ENCODE results near the gene ATP1A4.
"Not testable (repeated sequence)": the region's sequence is repeated elsewhere in the genome, so short reads cannot be mapped to it uniquely, and the experiment has no call there.

The ATP1A4 gene

DNA sequence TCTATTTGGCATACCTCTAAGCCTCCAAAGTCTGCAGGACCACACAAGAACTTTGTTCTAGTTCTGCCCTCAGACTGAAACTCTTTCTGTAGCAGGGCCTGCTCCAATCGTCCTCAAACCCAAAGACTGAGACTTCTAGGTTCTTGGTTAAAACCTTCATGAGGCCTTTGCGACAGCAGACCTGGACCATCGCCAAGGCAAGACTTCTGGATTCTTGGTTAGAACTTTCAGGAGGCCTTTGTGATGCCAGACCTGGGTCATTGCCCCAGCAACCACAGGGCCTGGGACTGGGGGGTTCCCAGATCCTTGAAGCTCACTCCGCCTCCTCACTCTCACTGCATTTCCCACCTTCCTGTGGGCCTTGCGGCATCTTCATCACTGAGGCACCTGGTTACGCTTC lies at the start of gene ATP1A4:
Gene ATP1A4 (plus strand): TSS at position 301 of the 400 bp plus-strand sequence. CDS start 438 bp downstream, outside the sequence.
- in situ Hi-C loops (cut with MboI; ENCODE audit: low sequenced_read_pairs), result no loop called here

DNA sequence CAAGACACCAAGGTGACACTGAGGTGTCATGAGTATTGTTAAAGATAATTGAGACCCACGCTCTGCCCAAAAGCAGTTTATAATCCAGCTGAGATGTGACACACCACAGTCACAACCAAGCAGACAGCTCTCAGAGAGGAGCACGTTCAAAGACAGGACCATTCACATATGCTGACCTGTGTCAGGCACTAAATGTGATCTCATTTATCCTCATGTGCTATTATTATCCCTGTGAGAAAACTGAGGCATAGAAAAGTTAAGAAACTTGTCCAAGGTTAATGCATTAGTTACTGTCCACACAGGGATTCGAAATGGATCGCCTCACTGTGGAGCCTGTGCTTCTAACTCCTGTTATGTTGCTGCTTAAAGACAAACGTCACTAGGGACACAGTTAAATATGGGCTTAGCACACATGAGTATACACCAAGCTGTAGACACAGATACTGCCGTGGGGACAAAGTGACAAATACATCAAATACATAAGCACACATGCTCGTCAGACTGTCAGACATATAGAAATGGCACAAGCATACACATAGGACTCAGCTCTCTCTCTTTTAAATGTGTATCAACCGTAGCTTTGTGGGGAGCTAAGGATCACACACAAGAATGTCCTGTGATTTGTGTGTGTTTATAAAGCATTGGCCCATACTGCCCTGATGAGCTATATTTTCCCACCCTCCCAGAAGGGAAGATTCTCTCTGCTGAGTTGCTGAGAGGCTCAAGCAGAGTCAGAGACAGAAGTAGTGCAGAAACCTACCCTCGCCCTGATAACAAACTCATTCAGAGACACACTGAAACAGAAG lies 49.5 kb upstream of the ATP1A4 start:
- in situ Hi-C loops (cut with MboI; ENCODE audit: low sequenced_read_pairs), result no loop called here

DNA sequence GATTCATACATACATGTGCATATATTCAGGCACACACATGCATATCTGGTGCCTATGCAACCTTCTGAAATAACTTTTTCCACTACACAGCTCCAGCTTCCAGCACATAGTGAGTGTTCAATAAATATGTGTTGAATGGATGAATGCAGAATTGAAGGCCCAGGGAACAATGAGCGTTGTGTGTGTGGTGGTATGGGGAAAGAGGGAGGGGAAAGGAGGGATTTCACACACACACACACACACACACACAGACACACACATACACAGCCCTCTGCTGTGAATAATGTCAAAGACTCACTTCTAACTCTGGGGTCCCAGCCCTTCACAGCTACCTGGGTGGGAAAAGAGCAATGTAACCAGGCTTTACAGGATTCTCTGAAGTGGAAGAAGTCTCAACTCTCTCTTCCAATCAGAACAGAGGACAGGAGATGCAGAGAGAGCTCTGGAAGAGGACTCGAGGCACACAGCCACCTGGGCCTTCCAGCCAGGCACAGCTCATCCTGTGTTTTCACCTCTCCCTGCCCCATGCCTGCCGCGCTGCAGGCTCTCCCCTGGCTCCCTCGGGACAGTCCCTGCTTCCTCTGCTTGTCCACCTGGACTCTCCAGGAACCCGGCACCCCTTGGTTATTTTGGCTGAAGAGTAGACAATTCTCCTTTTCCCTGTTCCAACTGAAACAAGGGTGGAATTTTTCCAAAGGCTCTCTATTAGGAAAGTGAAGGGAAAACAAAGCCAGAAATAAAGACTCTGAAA lies 47.6 kb upstream of the ATP1A4 start:
- in situ Hi-C loops (cut with MboI; ENCODE audit: low sequenced_read_pairs), result no loop called here

DNA sequence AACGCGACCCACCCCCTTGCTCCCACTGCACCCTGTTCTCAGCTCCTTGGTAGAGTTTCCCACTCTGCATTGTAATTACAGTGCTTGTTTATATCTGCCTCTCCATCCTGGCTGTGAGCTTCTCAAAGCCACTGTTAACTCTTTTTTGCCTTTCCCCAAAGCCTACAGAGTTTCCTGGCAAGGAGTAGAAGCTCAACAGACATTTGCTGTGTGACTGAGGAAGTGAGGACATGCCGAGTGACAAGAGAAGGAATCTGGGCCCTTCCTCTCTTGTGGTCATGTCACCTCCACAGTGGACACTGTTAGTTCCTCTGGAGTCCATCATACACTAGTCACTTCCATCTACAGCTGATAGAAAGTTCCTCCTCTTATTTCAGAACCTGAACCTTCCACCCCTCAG lies 46.9 kb upstream of the ATP1A4 start:
- in situ Hi-C loops (cut with MboI; ENCODE audit: low sequenced_read_pairs), result no loop called here

DNA sequence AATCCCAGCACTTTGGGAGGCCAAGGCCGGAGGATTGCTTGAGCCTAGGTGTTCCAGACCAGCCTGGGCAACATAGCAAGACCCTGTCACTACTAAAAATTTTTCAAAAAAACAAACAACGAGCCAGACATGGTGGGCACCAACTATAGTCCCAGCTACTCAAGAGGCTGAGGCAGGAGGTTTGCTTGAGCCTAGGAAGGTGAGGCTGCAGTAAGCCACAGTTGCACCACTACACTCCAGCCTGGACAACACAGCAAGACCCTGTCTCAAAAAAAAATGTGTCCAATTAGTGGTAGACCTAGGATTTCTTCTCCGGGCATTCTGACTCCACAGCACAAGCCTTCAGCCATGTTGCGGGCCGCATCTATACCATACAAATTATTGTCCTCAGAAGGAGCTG lies 46.2 kb upstream of the ATP1A4 start:
- in situ Hi-C loops (cut with MboI; ENCODE audit: low sequenced_read_pairs), result no loop called here

DNA sequence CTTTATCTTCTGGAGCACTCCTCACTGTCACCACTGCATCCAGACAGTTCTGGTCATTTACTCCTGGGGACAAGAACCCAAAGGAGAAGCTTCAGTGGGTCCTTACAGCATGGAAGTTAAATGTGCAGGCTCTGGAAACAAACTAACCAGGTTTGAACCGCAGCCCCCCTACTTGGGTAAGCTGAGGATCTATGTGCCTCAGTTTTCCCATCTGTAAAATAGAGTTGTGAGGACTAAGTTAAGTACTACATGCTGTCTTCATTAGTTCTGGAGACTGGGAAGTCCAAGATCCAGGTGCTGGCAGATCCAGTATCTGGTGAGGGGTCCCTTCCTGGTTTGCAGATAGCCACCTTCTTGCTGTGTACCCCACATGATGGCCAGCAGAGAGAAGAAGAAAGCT lies 43.9 kb upstream of the ATP1A4 start:
- in situ Hi-C loops (cut with MboI; ENCODE audit: low sequenced_read_pairs), result no loop called here

DNA sequence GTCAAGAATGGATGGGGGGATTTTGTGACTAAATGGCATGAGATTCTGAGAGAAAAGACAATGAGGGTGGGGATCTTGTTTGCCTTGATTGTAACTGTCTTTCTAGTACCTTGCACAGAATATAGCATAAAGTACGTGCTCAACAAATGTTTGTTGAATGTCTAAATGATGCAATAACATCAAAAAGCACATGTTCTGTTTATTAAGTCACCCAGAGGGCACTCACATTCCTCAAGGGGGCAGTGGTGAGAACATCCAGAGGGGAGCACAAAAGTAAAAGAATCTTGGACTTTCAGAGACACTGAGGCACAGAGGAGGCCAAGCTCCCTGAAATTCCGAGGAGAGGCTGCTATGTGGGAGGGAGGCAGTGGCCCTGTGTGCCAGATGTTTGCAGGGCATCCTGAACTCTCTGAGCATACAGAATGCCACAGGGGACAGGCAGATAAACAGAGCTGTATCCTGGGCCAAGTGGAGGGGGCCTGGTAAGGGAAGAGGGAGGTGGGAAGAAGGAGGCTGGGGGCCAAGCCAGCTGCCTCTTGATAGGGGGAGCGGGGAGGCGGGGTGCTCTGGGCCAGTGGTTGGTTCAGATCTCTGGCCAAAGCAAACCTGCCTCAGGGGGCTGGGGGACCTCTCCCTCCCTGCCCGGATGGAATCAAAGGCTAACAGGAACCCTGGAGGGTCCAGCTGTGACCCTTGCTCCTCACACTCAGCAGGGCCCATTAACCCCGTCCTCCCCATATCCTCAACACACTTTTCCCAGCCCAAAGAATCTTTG lies 42.3 kb upstream of the ATP1A4 start:
- in situ Hi-C loops (cut with MboI; ENCODE audit: low sequenced_read_pairs), result no loop called here

DNA sequence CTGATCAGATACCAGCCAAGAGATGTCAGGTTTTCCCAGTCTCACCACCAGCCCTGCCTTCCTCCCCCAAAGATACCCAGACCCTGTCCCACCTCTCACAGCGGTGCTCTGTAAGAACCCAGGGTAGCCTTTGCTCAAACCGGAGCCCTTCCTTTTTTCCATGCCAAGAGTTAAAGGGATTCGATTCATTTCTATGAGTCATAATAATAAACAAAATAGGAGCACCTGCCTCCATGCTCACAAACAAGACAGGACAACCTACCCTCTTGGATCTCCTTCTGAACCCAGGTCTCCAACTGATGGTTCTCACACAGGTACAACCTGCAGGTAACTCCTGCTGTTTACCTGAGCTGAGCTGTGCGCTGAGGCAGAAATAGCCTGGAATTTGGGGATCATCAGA lies 41.7 kb upstream of the ATP1A4 start:
- in situ Hi-C loops (cut with MboI; ENCODE audit: low sequenced_read_pairs), result no loop called here

DNA sequence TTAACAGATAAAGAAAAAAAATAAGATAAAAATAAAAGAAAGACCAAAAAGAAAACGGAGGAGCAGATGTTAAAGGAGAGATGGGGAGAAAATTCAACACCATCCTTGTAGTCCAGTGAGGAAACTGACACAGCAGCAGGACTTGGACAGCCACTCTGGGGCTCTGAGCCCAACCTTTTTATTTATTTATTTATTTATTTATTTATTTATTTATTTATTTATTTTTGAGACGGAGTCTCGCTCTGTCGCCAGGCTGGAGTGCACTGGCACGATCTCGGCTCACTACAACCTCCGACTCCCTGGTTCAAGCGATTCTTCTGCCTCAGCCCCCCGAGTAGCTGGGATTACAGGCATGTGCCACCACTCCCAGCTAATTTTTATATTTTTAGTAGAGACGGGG lies 39.9 kb upstream of the ATP1A4 start:
- in situ Hi-C loops (cut with MboI; ENCODE audit: low sequenced_read_pairs), result not testable (repeated sequence)

DNA sequence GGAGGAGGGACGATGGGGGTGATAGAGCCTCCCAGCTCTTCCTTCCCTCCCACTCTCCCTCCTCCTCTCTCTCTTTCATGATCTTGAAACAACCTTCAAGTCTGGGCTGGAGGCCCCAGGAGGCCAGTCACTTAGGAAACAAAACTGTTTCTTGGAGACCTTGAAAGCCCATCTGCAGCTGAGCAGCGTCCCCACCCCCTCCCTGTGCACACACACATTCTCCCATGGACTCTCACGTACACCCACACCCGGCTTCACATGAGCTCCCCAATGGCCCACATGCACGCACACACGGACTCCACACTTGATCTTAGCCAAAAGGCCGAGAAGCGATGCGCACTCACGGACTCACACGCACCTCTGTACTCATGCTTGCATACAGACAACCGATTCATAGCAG lies 39.0 kb upstream of the ATP1A4 start:
- in situ Hi-C loops (cut with MboI; ENCODE audit: low sequenced_read_pairs), result no loop called here

DNA sequence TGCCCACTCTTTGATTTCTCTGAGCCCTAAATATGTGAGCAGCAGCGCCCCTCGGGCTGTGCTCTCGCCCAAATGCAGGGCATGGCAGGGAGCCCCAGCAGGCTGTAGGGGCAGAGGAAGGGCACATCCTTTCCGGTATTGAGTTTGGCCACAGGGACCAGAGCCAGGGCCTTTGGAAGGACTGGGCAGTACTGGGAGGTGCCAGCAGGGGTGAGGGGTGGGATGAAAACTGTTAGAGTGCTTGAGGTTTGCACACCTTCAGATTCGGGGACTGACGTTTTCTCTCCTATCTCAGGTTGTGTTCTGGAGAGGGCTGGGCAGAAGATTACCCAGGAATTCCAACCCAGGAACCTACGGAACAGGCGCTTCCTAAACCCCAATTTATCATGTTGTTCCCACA lies 38.0 kb upstream of the ATP1A4 start:
- in situ Hi-C loops (cut with MboI; ENCODE audit: low sequenced_read_pairs), result no loop called here

DNA sequence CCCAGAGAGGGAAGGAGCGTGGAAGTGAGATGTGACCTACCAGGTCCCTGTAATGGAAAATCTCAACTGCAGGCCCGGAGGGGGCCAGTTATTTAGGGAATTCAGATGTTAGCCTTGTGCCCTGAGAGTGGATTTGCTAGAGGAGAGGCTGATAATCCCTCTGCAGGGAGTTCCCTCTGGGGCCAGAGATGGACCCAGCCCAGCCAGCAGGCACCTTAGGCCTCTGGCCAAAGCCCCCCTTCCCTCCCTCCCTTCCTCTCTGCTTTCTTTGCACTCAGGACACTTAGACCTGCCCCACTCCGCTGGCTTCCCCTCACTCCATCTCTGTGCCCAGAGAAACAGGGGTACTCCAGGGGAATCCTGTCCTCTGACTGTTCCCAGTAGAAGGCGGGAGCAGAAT lies 37.3 kb upstream of the ATP1A4 start:
- in situ Hi-C loops (cut with MboI; ENCODE audit: low sequenced_read_pairs), result no loop called here

DNA sequence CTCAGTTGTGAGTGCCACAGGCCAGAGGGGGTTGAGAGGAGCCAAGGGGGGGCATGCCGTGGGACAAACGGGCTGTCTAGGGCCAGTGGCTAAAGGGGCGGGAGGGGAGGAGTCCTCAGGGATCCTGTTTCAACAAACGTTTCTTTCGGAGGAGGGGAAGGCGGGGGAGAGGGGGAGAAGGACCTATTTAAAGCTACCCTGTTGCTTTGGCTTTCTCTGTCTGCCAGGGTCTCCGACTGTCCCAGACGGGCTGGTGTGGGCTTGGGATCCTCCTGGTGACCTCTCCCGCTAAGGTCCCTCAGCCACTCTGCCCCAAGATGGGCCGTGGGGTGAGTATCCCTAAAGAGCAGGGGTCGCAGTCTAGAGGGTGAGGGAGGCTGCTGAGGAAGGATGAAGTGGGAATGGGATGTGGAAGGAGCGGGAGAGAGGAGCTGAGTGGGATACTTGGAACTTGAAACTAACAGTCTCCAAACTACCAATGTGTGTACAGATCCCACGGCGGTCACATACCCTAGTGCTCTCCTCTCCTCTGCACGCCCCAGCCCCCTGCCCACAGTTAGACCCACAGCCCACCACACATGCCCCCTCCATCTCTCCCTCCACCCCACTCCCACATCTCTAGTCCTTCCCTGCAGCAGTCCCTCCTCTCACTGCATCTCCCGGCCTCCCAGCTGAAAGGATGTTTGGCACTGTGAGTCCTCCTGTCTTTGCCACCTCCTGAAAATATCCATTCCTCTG lies 35.7 kb upstream of the ATP1A4 start, which contains the start of gene ATP1A2:
Gene ATP1A2 (plus strand): TSS at position 215 of the 738 bp plus-strand sequence. CDS start 103 bp downstream, at position 318.
- in situ Hi-C loops (cut with MboI; ENCODE audit: low sequenced_read_pairs), result no loop called here

DNA sequence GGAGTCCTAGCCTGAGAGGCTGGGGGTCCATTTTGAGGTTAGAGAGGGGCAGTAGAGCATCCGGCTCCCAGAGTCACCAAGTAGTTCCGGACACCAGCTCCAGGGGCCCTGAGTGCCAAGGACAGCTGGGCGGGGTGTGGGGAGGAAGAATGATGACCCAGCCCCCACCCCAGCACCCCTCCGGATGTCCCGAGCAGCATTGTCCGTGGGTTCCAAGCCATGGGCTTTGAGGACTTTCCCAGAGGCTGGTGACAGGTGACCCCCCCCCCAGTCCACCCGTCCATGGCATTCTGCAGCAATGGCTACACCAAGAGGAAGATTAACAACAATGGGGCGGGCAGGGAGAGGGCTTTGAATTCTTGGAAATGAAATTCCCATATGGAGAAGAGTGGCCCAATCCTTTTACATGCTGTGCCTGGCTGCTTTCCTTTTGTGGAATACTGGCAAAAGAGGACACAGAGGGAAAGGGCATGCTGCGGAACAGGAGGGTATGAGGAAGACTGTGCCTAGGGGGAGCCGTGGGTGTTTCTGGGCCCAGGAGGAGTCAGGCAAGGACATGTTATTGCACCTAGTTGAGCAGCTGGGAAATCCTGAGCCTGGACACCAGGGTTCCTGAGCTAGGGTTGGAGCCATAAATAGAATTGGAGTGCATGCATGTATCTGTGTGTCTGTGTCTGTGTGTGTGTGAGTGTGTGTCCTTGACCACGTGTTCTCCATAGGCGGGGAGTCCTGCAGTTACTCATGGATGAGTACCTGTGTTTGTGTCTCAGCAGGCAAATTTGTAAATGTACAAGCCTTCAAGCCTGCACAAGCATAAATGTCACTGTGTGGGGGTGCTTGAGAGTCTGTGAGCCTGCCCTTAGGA lies 34.9 kb upstream of the ATP1A4 start:
- in situ Hi-C loops (cut with MboI; ENCODE audit: low sequenced_read_pairs), result no loop called here

DNA sequence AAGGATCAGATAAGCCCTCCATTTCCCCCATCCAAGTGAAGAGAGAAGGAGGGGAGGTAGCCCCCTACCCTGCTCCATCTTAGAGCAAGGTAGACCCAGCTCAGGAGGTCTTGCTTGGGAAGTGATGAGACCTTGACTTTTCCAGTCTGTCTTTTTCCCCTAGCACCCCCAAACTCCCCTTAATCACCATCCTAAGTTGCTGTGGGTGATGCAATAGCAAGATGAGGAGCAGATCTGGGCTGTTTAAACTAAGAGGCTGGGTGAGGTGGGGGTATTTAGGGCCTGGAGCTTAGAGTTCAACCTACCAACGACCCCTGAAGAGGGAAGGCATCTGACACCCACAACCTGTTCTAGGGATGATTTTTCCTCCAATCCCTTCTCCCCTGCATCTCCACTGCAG lies 34.1 kb upstream of the ATP1A4 start:
- in situ Hi-C loops (cut with MboI; ENCODE audit: low sequenced_read_pairs), result no loop called here

DNA sequence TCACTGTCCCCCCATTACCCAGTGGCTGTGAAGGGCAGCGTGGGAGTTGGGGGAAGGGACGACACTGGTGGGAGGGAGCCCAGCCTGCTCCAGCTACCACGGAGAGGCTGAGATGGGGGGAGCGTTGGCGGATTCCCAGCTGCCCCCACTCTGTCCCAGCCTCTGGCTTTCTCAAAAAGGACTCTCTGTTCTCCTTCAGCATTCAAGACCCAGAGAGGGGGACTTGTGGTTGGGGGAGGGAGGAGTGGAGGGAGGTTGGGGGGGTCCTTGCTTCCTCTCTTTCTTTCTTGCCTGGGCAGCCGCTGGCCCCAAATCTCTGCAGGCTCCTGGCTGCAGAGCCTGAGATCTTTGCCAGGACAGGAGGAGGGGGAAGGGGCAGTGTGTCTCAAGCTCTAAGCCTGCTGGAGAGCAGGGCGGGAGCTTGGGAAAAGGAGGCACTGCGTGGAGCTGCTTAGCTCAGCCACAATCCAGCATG lies 33.7 kb upstream of the ATP1A4 start:
- in situ Hi-C loops (cut with MboI; ENCODE audit: low sequenced_read_pairs), result no loop called here

DNA sequence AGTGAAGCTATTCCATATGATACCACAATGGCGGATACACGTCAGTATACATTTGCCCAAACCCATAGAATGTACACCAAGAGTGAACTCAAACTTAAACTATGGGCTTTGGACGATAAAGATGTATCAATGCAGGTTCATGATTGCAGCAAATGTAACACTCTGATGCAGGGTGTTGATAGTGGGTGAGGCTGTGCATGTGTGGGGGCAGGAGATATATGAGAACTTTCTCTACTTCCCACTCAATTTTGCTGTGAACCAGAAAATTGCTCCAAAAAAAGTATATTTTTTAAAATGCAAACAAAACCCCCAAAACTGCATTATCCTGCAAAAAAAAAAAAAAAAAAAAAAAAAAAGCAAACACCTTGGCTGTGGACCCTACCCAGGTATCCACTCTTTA lies 32.5 kb upstream of the ATP1A4 start:
- in situ Hi-C loops (cut with MboI; ENCODE audit: low sequenced_read_pairs), result no loop called here

DNA sequence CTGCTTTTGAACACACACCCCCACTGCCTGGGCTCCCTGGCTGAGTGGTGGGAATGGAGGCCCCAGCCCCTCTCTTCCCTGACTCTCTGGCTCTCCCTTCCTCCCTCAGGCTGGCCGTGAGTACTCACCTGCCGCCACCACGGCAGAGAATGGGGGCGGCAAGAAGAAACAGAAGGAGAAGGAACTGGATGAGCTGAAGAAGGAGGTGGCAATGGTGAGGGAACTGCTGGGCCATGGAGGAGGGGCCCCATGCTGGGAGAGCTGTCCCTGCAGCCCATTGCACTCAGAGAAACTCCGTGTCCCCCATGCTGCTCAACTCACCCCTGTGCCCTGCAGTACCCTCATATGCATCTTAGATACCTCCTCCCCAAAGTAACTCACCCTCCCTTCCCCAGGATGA lies 30.6 kb upstream of the ATP1A4 start:
- in situ Hi-C loops (cut with MboI; ENCODE audit: low sequenced_read_pairs), result no loop called here

DNA sequence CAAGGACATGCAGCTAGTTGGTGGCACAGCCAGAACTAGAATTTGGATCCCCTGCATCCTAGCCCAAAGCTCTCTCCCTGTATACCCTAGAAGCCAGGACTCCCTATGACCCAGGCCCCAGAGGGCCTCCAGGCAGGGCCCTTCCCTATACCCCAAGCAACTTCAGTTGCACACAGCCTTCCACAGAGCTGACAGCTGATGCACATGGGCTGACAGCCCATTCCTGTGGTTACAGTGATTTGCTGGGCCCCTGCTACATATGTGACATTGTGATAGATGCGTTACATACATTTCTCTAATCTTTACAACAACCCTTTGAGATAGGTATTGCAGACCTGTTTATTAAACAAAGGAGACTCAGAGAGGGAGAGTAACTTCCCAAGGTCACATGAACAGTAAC lies 30.0 kb upstream of the ATP1A4 start:
- in situ Hi-C loops (cut with MboI; ENCODE audit: low sequenced_read_pairs), result no loop called here
